OCI-LY1 (cell line): Measurements from ENCODE around the gene CUX1.

Source experiments
- CTCF ChIP-seq: fragments of 200-600 bp; sonication (generic), shearing (Covaris generic); IDR thresholded peaks from 2 replicates; pipeline ENCODE4 v1.5.1; 2017; ENCODE audit warnings: mild to moderate bottlenecking, antibody characterized with exemption, low read length, moderate library complexity, mixed read lengths
- EZH2 ChIP-seq: fragments of 200-600 bp; sonication (generic), shearing (Covaris generic); IDR thresholded peaks from 2 replicates; pipeline ENCODE4 v1.8.0; 2017; ENCODE audit warnings: borderline replicate concordance, mixed run types, mild to moderate bottlenecking, antibody characterized with exemption, low read length, moderate library complexity, mixed read lengths

- TF ChIP-seq CTCF (no peak), EZH2 (no peak)
Observed at GRCh38 chr7:102148799-102149198, 331.4 kb downstream of the CUX1 start.
